ENCODE measurements around the gene WDR76.

GRCh38 chr15:43905755-43906154 is 79.0 kb downstream of the WDR76 start:
- TF ChIP-seq ZNF274 (IDR thresholded peaks at IDR 0.05; ENCODE audit: low read depth, low read length): no peak
- no peak for TF ChIP-seq SUZ12 (IDR thresholded peaks at IDR 0.05; ENCODE audit: extremely low read depth, insufficient read depth, insufficient read length)
